Measurements from ENCODE around the gene CLEC16A. TPM values are rescaled to one million over a fixed set of nuclear protein-coding genes. Genes with fewer than 3 reads are reported as not detected.

CLEC16A gene
- total and polyA plus RNA-seq, 9 of the 15 experiments (the other 6 are each of a cell fraction or from before 2014, with no cell fraction given) = 1.00 to 22.3 (median 10.0) TPM

DNA sequence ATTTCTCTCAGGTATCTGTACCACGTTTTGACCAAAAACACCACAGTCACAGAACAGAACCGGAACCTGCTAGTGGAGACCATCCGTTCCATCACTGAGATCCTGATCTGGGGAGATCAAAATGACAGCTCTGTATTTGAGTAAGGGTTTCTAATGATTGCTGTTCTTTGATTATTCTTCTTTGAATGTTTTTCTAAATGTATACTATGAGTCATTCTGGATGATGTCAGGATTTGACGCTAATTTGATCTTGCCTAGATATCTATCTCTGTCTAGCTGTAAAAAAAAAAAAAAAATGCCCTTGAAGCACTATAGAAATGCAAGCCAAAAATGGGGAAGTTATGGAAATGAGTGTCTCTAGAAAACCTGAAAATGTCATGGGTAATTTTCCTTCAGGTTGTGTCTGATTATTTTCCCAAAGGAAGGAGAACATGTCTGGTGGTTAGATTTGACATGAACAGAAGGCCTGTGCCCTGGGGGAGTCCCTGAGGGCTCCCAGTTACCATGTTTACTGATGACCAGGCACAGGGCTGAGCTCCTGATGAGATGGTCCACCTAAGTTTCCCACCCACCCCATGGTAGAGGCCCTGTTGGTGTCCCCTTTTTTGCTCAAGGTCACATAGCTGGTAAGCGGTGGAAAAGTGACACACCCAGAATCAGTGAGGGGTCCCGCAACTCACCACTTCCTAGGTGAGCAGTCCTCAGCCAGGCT is 13.6 kb downstream of the CLEC16A start (continued):
- TF ChIP-seq KDM1A (IDR thresholded peaks at IDR 0.05) (no peak), ARID1B (IDR thresholded peaks at IDR 0.05) (peak; percentile 46; the same call in 1 of the 2 replicates), ZNF778 (CRISPR knock-in tag; IDR thresholded peaks at IDR 0.05) (no peak), POLR2H (tag; IDR thresholded peaks at IDR 0.05; ENCODE audit: low read depth) (no peak), IRF2 (CRISPR knock-in tag; IDR thresholded peaks at IDR 0.05) (no peak), MAZ (CRISPR knock-in tag; conservative IDR thresholded peaks at IDR 0.05 in 1 of 2, IDR thresholded peaks at IDR 0.05 in 1 of 2) (no peak), NONO (IDR thresholded peaks at IDR 0.05; ENCODE audit: low read depth in 2 of 2, low read length in 1 of 2) (no peak), U2AF2 (optimal IDR thresholded peaks at IDR 0.05; ENCODE audit: low read depth, low read length) (no peak), TAF1 (IDR thresholded peaks at IDR 0.05; ENCODE audit: control insufficient read depth, extremely low read depth, insufficient read depth, low read length, severe bottlenecking) (no peak), JUND (IDR thresholded peaks at IDR 0.05; ENCODE audit: borderline replicate concordance, low read depth, low read length) (peak; percentile 72; the same call in 1 of the 2 replicates), JUND (tag; IDR thresholded peaks at IDR 0.05; ENCODE audit: borderline replicate concordance, low read depth, low read length) (peak; percentile 86; the same call in 2 of the 3 replicates), GATAD2A (IDR thresholded peaks at IDR 0.05) (no peak), RBM17 (IDR thresholded peaks at IDR 0.05; ENCODE audit: borderline replicate concordance, low read depth, low read length) (no peak), PML (IDR thresholded peaks at IDR 0.05; ENCODE audit: low read length) (no peak), TCF7 (IDR thresholded peaks at IDR 0.05; ENCODE audit: borderline replicate concordance) (no peak), BACH1 (tag; IDR thresholded peaks at IDR 0.05) (no peak), RUNX1 (IDR thresholded peaks at IDR 0.05; ENCODE audit: low read depth) (no peak), JUN (IDR thresholded peaks at IDR 0.05; ENCODE audit: borderline replicate concordance, low read depth, low read length) (peak; percentile 79), JUN (CRISPR knock-in tag; IDR thresholded peaks at IDR 0.05; ENCODE audit: borderline replicate concordance) (no peak), ATF1 (CRISPR knock-in tag; IDR thresholded peaks at IDR 0.05) (no peak), ATF1 (tag; IDR thresholded peaks at IDR 0.05) (0 out of 2 replicates have a peak, but pooled peaks have one; percentile 12), NBN (IDR thresholded peaks at IDR 0.05; ENCODE audit: low read depth) (peak; percentile 27; the same call in 1 of the 2 replicates), DPF2 (IDR thresholded peaks at IDR 0.05) (no peak; the same call in 1 of the 2 replicates), MTA1 (IDR thresholded peaks at IDR 0.05; ENCODE audit: borderline replicate concordance) (peak; percentile 27; the same call in 1 of the 2 replicates), ZNF384 (IDR thresholded peaks at IDR 0.05; ENCODE audit: low read depth, low read length) (peak; percentile 91), EZH2 (IDR thresholded peaks at IDR 0.05; ENCODE audit: borderline replicate concordance, low read depth, low read length) (no peak), ZNF282 (CRISPR knock-in tag; IDR thresholded peaks at IDR 0.05) (no peak), MCM3 (IDR thresholded peaks at IDR 0.05) (no peak), ZC3H11A (IDR thresholded peaks at IDR 0.05; ENCODE audit: low read depth, low read length) (no peak)
- TF ChIP-seq, protein P1, sequence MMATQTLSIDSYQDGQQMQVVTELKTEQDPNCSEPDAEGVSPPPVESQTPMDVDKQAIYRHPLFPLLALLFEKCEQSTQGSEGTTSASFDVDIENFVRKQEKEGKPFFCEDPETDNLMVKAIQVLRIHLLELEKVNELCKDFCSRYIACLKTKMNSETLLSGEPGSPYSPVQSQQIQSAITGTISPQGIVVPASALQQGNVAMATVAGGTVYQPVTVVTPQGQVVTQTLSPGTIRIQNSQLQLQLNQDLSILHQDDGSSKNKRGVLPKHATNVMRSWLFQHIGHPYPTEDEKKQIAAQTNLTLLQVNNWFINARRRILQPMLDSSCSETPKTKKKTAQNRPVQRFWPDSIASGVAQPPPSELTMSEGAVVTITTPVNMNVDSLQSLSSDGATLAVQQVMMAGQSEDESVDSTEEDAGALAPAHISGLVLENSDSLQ (IDR thresholded peaks at IDR 0.05) = peak; percentile 47; the same call in 1 of the 2 replicates
- TF ChIP-seq, protein P2, sequence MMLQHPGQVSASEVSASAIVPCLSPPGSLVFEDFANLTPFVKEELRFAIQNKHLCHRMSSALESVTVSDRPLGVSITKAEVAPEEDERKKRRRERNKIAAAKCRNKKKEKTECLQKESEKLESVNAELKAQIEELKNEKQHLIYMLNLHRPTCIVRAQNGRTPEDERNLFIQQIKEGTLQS (IDR thresholded peaks at IDR 0.05) = peak; percentile 90
- TF ChIP-seq, protein P2 (CRISPR knock-in tag; conservative IDR thresholded peaks at IDR 0.05) = no peak; the same call in 1 of the 2 replicates

Measured in K562 (cell line).